ENCODE data around the gene SPANXA1. TPM values are rescaled to one million over a fixed set of nuclear protein-coding genes. Genes with fewer than 3 reads are reported as not detected.
"Not testable (repeated sequence)": the region's sequence is repeated elsewhere in the genome, so short reads cannot be mapped to it uniquely, and the experiment has no call there.

The SPANXA1 gene
- not detected for total RNA-seq

GRCh38 chrX:141584638-141585037, at the start of gene SPANXA1:
Gene SPANXA1, minus strand, starts transcription at chrX:141584738. Its CDS starts 60 bp downstream, at chrX:141584678.
- DNase-seq (ENCODE audit: low spot score in 2 of 2); FAIRE-seq: not testable (repeated sequence)

GRCh38 chrX:141632124-141632523, 47.6 kb upstream of the SPANXA1 start:
- DNase-seq (ENCODE audit: low spot score in 2 of 2) (no peak), FAIRE-seq (no peak)

GRCh38 chrX:141619336-141619735, 34.8 kb upstream of the SPANXA1 start:
- FAIRE-seq = no peak
- DNase-seq (ENCODE audit: low spot score in 2 of 2) = no peak

- no peak for FAIRE-seq
- no peak for DNase-seq (ENCODE audit: low spot score in 2 of 2)
These were observed 24.6 kb upstream of the SPANXA1 start for GRCh38 chrX:141609111-141609510.

GRCh38 chrX:141589408-141589807, 4.9 kb upstream of the SPANXA1 start, which contains the start of gene SPANXA2:
Gene SPANXA2, plus strand, starts transcription at chrX:141589708. Its CDS starts 60 bp downstream, at chrX:141589768.
- not testable (repeated sequence) for FAIRE-seq; DNase-seq (ENCODE audit: low spot score in 2 of 2)

- FAIRE-seq; DNase-seq (ENCODE audit: low spot score in 2 of 2): not testable (repeated sequence)
These were observed 42.0 kb downstream of the SPANXA1 start for GRCh38 chrX:141542551-141542950.

Other genes with a start within 250 kb of the SPANXA1 start
- not detected for gene SPANXA2, start 5.0 kb upstream of the SPANXA1 start, total RNA-seq
- not detected for gene SPANXD, start 114.0 kb upstream of the SPANXA1 start, total RNA-seq